WTC11 (cell line): ENCODE results near the gene LINS1.

Source experiments
- ATF2 ChIP-seq: sonication (generic); formaldehyde crosslinking; IDR thresholded peaks from 2 replicates; pipeline ENCODE4 v1.8.1; 2022; ENCODE audit warnings: low read depth, missing genetic modification reagents, borderline replicate concordance
- CREB1 ChIP-seq: sonication (generic); formaldehyde crosslinking; IDR thresholded peaks from 2 replicates; pipeline ENCODE4 v1.8.0; 2023; ENCODE audit warnings: mild to moderate bottlenecking, missing genetic modification reagents
- CTCF ChIP-seq: fragments of 200-600 bp; IDR thresholded peaks from 2 replicates; pipeline ENCODE4 v1.8.0; 2022; ENCODE audit warnings: antibody characterized with exemption
- IRF2 ChIP-seq: sonication (generic); formaldehyde crosslinking; IDR thresholded peaks from 2 replicates; pipeline ENCODE4 v1.8.0; 2022; ENCODE audit warnings: low read depth, missing genetic modification reagents, borderline replicate concordance
- JAZF1 ChIP-seq: fragments of 250-450 bp; sonication (Bioruptor Pico); IDR thresholded peaks from 2 replicates; pipeline ENCODE4 v1.9.0; 2021; ENCODE audit warnings: moderate library complexity, mild to moderate bottlenecking, inconsistent platforms
- TF ChIP-seq, protein P1 (sequence below): sonication (generic); formaldehyde crosslinking; IDR thresholded peaks from 2 replicates; pipeline ENCODE4 v1.8.0; 2022; ENCODE audit warnings: mild to moderate bottlenecking, missing genetic modification reagents

DNA sequence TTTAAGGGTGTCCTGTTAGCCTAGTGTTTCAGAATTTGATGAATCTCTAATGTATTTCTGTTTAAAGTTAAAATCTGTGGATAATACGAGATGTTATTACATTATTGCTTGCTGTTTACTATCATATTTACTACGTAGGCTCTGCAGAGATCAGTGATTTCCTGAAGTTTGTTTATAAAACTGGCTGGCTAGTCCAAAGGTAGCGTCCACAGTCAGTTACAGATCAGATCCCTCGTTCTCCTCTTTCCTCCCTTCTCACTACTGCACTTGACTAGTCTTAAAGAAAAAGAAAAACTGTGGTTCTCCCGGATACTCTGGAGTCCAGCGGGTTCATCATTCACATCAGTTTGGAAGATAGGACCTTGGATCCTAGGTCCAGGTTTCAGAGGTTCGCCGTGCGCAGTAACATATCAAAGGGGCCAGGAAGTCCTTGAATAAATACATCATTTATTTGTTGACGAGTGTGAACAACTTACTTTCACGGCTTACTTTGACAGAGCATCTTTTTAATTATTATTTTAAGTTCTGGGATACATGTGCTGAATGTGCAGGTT is 36.3 kb upstream of the LINS1 start:
- TF ChIP-seq CTCF (no peak), CREB1 (CRISPR knock-in tag) (no peak), JAZF1 (CRISPR knock-in tag) (no peak), IRF2 (CRISPR knock-in tag) (no peak), ATF2 (CRISPR knock-in tag) (no peak)
- TF ChIP-seq, protein P1, sequence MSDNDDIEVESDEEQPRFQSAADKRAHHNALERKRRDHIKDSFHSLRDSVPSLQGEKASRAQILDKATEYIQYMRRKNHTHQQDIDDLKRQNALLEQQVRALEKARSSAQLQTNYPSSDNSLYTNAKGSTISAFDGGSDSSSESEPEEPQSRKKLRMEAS, result no peak
